Activated CD4-positive, alpha-beta memory T cell treated with anti-CD3 and anti-CD28 coated beads, Interleukin-2, amount 10 ng/mL, durations not matched to agents 7 days and 5 days (primary cell): Measurements from ENCODE around the gene MET. TPM values are rescaled to one million over a fixed set of nuclear protein-coding genes. Genes with fewer than 3 reads are reported as not detected.

ENCODE experiments used
- CTCF ChIA-PET: fragments of 350-600 bp; sonication (Branson Sonifier 250); formaldehyde crosslinking; loops from one replicate; lab custom pipeline; 2021; ENCODE audit warnings: antibody characterized with exemption, inconsistent platforms; lab: Charles Lee
- POLR2A ChIA-PET: fragments of 350-600 bp; sonication (Branson Sonifier 250); formaldehyde crosslinking; loops from one replicate; lab custom pipeline; 2021; ENCODE audit warnings: antibody characterized with exemption; lab: Charles Lee
- DNase-seq: peaks from one replicate; pipeline ENCODE4 v3.0.0-alpha.2; 2020
- H3K27ac Mint-ChIP-seq: one replicate; pipeline ENCODE4 v1.8.0; 2021; ENCODE audit warnings: mild to moderate bottlenecking, mixed read lengths
- H3K27me3 Mint-ChIP-seq: one replicate; pipeline ENCODE4 v1.8.0; 2021; ENCODE audit warnings: mixed read lengths
- H3K36me3 Mint-ChIP-seq: one replicate; pipeline ENCODE4 v1.8.0; 2021; ENCODE audit warnings: low read depth, mixed read lengths
- H3K4me1 Mint-ChIP-seq: one replicate; pipeline ENCODE4 v1.8.0; 2021; ENCODE audit warnings: mixed read lengths
- H3K4me3 Mint-ChIP-seq: one replicate; pipeline ENCODE4 v1.8.0; 2021; ENCODE audit warnings: mild to moderate bottlenecking, mixed read lengths
- H3K9me3 Mint-ChIP-seq: one replicate; pipeline ENCODE4 v1.8.0; 2021; ENCODE audit warnings: mixed read lengths
- total RNA-seq, 2 experiments: library from RNA; stranded (reverse); gene quantifications; one replicate each; pipeline ENCODE4 v1.2.3, GENCODE V29; 2021

Gene MET
- total RNA-seq, 2 experiments from 2014 or later, result 0.65 to 0.83 TPM

- POLR2A ChIA-PET, result no interaction called here
- DNase-seq, result no peak
- no peaks in the 10 kb centered on the region for H3K9me3 Mint-ChIP-seq
- H3K27ac Mint-ChIP-seq, result no peak overlapping the region
- no peaks in the 10 kb centered on the region for H3K4me1 Mint-ChIP-seq
- H3K36me3 Mint-ChIP-seq, result no peaks in the 10 kb centered on the region
- no peak overlapping the region for H3K4me3 Mint-ChIP-seq
- peaks cover 10% of the 10 kb centered on the region for H3K27me3 Mint-ChIP-seq
- CTCF ChIA-PET, result no interaction called here
Observed at GRCh38 chr7:116796471-116796870, 124.5 kb downstream of the MET start.

DNA sequence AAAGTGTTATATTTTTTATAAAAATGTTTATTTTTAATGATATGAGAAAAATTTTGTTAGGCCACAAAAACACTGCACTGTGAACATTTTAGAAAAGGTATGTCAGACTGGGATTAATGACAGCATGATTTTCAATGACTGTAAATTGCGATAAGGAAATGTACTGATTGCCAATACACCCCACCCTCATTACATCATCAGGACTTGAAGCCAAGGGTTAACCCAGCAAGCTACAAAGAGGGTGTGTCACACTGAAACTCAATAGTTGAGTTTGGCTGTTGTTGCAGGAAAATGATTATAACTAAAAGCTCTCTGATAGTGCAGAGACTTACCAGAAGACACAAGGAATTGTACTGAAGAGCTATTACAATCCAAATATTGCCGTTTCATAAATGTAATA lies 125.6 kb downstream of the MET start:
- Mint-ChIP-seq H3K4me1 (peaks cover under 1% of the 10 kb centered on the region), H3K9me3 (no peaks in the 10 kb centered on the region), H3K36me3 (no peaks in the 10 kb centered on the region), H3K4me3 (no peak overlapping the region), H3K27ac (no peak overlapping the region), H3K27me3 (peaks cover 7% of the 10 kb centered on the region)
- ChIA-PET CTCF (no interaction called here), POLR2A (no interaction called here)
- no peak for DNase-seq

DNA sequence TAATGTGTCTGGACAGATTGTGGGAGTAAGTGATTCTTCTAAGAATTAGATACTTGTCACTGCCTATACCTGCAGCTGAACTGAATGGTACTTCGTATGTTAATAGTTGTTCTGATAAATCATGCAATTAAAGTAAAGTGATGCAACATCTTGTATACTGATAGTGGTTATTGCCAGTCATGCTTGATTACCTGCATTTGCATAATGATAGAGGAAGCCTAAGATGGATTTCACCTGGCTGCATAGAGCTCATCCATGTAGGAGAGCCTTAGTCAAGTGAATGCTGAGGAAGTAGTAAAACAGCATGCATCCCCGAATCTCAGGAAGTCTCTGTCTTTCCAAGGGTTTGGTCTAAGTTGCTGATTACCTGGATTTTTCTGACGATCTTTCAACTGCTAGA lies 126.2 kb downstream of the MET start:
- DNase-seq, result no peak
- H3K9me3 Mint-ChIP-seq, result no peaks in the 10 kb centered on the region
- no peak overlapping the region for H3K4me3 Mint-ChIP-seq
- CTCF ChIA-PET, result interaction anchor here (1.2 kb wide), 1 partner anchor 129 kb away, joined by 3 read pairs; no protein-coding TSS in a partner anchor
- H3K27me3 Mint-ChIP-seq, result peaks cover 9% of the 10 kb centered on the region
- peaks cover 5% of the 10 kb centered on the region for H3K4me1 Mint-ChIP-seq
- H3K27ac Mint-ChIP-seq, result no peak overlapping the region
- POLR2A ChIA-PET, result no interaction called here
- no peaks in the 10 kb centered on the region for H3K36me3 Mint-ChIP-seq

- Mint-ChIP-seq H3K27ac (no peak overlapping the region), H3K4me1 (peaks cover 5% of the 10 kb centered on the region), H3K9me3 (no peaks in the 10 kb centered on the region), H3K4me3 (no peak overlapping the region), H3K36me3 (no peaks in the 10 kb centered on the region), H3K27me3 (peaks cover 14% of the 10 kb centered on the region)
- ChIA-PET CTCF (no interaction called here), POLR2A (no interaction called here)
- DNase-seq, result no peak
Observed at GRCh38 chr7:116799916-116800315, 127.9 kb downstream of the MET start.

DNA sequence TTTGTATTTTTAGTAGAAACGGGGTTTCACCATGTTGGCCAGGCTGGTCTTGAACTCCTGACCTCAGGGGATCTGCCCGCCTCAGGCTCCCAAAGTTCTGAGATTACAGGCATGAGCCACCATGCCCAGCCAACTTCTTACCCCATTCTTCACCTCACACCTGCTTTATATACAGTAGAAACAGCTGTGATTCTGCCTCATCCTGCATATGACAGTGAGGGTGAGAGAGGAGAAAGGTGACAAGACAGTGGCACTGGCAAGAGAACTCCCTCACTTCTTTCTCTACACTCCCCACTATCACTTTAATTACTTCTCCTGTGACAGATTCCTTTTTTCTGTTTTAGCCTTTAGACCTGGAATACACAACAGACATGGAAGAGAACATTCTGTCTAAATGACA lies 128.6 kb downstream of the MET start:
- no peak for DNase-seq
- CTCF ChIA-PET, result no interaction called here
- Mint-ChIP-seq H3K36me3 (no peaks in the 10 kb centered on the region), H3K27ac (no peak overlapping the region), H3K27me3 (peaks cover 14% of the 10 kb centered on the region), H3K4me1 (peaks cover 5% of the 10 kb centered on the region), H3K4me3 (no peak overlapping the region), H3K9me3 (no peaks in the 10 kb centered on the region)
- POLR2A ChIA-PET, result no interaction called here

GRCh38 chr7:116801092-116801710 lies 129.2 kb downstream of the MET start:
- Mint-ChIP-seq H3K4me3 (no peak overlapping the region), H3K27ac (no peak overlapping the region), H3K4me1 (peaks cover 5% of the 10 kb centered on the region), H3K36me3 (no peaks in the 10 kb centered on the region), H3K9me3 (no peaks in the 10 kb centered on the region), H3K27me3 (peaks cover 14% of the 10 kb centered on the region)
- POLR2A ChIA-PET, result no interaction called here
- CTCF ChIA-PET, result no interaction called here
- no peak for DNase-seq

DNA sequence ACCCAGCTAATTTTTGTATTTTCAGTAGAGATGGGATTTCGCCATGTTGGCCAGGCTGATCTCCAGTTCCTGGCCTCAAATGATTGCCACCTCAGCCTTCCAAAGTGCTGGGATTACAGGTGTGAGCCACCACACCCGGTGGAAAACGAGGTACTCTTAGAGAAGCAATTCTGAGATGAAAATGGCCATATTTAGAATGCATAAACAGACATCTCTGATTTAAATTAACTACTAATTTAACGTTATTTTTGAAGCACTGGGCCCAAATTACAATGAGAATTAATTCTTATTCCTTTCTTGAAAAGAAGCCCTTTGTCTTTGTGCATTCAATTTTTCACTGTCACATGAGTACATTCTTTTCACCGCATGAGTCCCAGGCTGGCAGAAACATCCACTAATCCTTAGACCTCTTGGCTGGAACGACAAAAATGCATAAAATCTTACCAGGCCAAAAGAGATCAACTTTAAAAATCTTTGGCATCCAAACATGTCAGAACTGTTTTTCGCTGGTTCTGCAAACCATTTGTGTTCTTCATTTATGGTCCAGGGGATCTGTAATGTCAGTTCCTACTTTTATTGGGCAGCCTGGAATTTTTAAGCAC lies 130.2 kb downstream of the MET start:
- H3K27me3 Mint-ChIP-seq, result peaks cover 14% of the 10 kb centered on the region
- no peaks in the 10 kb centered on the region for H3K36me3 Mint-ChIP-seq
- POLR2A ChIA-PET, result no interaction called here
- CTCF ChIA-PET, result no interaction called here
- H3K4me1 Mint-ChIP-seq, result peaks cover 5% of the 10 kb centered on the region
- H3K9me3 Mint-ChIP-seq, result no peaks in the 10 kb centered on the region
- DNase-seq, result no peak
- H3K4me3 Mint-ChIP-seq, result no peak overlapping the region
- H3K27ac Mint-ChIP-seq, result no peak overlapping the region

GRCh38 chr7:116802746-116803152 lies 130.8 kb downstream of the MET start:
- Mint-ChIP-seq H3K4me3 (no peak overlapping the region), H3K9me3 (no peaks in the 10 kb centered on the region), H3K36me3 (no peaks in the 10 kb centered on the region), H3K27ac (no peak overlapping the region), H3K4me1 (peaks cover 5% of the 10 kb centered on the region), H3K27me3 (peaks cover 14% of the 10 kb centered on the region)
- POLR2A ChIA-PET, result no interaction called here
- DNase-seq, result peak; percentile 39
- CTCF ChIA-PET, result no interaction called here

DNA sequence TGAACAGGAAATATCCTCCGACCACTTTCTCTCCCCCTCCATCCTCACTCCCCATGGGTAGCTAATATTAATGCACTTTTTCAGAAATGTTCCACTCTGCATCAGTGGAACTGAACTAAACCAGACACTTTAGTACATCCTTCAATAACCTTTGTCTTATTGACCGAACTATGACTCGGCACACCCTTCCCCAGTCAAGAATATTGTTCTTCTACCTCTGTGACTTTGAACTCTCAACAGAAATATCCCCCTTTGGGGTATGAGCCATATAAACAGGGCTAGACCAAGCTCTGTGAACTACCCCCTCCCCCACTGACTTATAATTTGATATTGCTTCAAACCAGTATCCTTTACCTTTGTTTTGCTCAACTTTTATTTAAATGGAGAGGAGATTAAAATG lies 132.5 kb downstream of the MET start:
- POLR2A ChIA-PET, result no interaction called here
- peaks cover 11% of the 10 kb centered on the region for H3K27me3 Mint-ChIP-seq
- H3K4me1 Mint-ChIP-seq, result peaks cover 5% of the 10 kb centered on the region
- no peaks in the 10 kb centered on the region for H3K36me3 Mint-ChIP-seq
- CTCF ChIA-PET, result interaction anchor here (0.8 kb wide), 1 partner anchor 15 kb away, joined by 3 read pairs; no protein-coding TSS in a partner anchor
- no peak overlapping the region for H3K27ac Mint-ChIP-seq
- no peak for DNase-seq
- H3K4me3 Mint-ChIP-seq, result no peak overlapping the region
- no peaks in the 10 kb centered on the region for H3K9me3 Mint-ChIP-seq

- H3K4me3 Mint-ChIP-seq, result no peak overlapping the region
Observed at GRCh38 chr7:116805100-116805544, 133.1 kb downstream of the MET start.

GRCh38 chr7:116806046-116806944 lies 134.3 kb downstream of the MET start:
- CTCF ChIA-PET, result interaction anchor here (0.6 to 1.3 kb wide), 3 partner anchors 135 to 329 kb away, joined by 3 read pairs; partner anchors contain the start of gene MET
- Mint-ChIP-seq H3K36me3 (no peaks in the 10 kb centered on the region), H3K27ac (no peak overlapping the region), H3K27me3 (peaks cover 8% of the 10 kb centered on the region), H3K4me3 (no peak overlapping the region), H3K4me1 (peaks cover 5% of the 10 kb centered on the region), H3K9me3 (no peaks in the 10 kb centered on the region)
- POLR2A ChIA-PET, result no interaction called here
- DNase-seq, result no peak

More at GRCh38 chr7:116805100-116805544, 133.1 kb downstream of the MET start:
- H3K27ac Mint-ChIP-seq, result no peak overlapping the region
- DNase-seq, result no peak
- peaks cover 5% of the 10 kb centered on the region for H3K4me1 Mint-ChIP-seq
- no peaks in the 10 kb centered on the region for H3K9me3 Mint-ChIP-seq
- H3K27me3 Mint-ChIP-seq, result peaks cover 11% of the 10 kb centered on the region
- ChIA-PET CTCF (interaction anchor here (0.8 kb wide), 1 partner anchor 15 kb away, joined by 3 read pairs; no protein-coding TSS in a partner anchor), POLR2A (no interaction called here)
- H3K36me3 Mint-ChIP-seq, result no peaks in the 10 kb centered on the region

GRCh38 chr7:116807011-116807560 lies 135.1 kb downstream of the MET start:
- Mint-ChIP-seq H3K4me3 (no peak overlapping the region), H3K36me3 (no peaks in the 10 kb centered on the region), H3K9me3 (no peaks in the 10 kb centered on the region), H3K4me1 (peaks cover 5% of the 10 kb centered on the region), H3K27me3 (peaks cover 8% of the 10 kb centered on the region), H3K27ac (no peak overlapping the region)
- CTCF ChIA-PET, result interaction anchor here (0.6 to 1.3 kb wide), 4 partner anchors 135 to 329 kb away, joined by 3 to 4 read pairs (median 3); partner anchors contain the start of gene MET
- POLR2A ChIA-PET, result no interaction called here
- no peak for DNase-seq
